Choroid plexus epithelial cell (primary cell): ENCODE measurements around the gene IL22.
A peak's percentile ranks its signal among the peaks of the same experiment; 100 is the strongest.

Experiments
- DNase-seq: peaks from one replicate; pipeline ENCODE4 v3.0.0-alpha.2; 2010; ENCODE audit warnings: low read depth
- H3K4me3 ChIP-seq: 2 replicates; pipeline ENCODE4 v1.5.1; 2011; ENCODE audit warnings: low read depth, mild to moderate bottlenecking, control low read depth, low read length, moderate library complexity
- CTCF ChIP-seq: conservative IDR thresholded peaks from 2 replicates; pipeline ENCODE4 v1.5.1; 2011; ENCODE audit warnings: low read depth, mild to moderate bottlenecking, control low read depth, inconsistent platforms, low read length, moderate library complexity

The IL22 gene

GRCh38 chr12:68233498-68233897 is 19.9 kb downstream of the IL22 start:
- TF ChIP-seq CTCF = no peak
- H3K4me3 ChIP-seq = no peak overlapping the region
- DNase-seq = no peak

- TF ChIP-seq CTCF = no peak
- no peak overlapping the region for H3K4me3 ChIP-seq
- DNase-seq = peak; percentile 11
Observed at GRCh38 chr12:68231691-68232090, 21.7 kb downstream of the IL22 start.

- peak; percentile 11 for DNase-seq
- TF ChIP-seq CTCF = no peak
- H3K4me3 ChIP-seq = no peak overlapping the region
Observed at GRCh38 chr12:68231229-68231628, 22.2 kb downstream of the IL22 start.

GRCh38 chr12:68229956-68230355 is 23.4 kb downstream of the IL22 start:
- TF ChIP-seq CTCF = no peak
- no peak for DNase-seq
- no peak overlapping the region for H3K4me3 ChIP-seq

- TF ChIP-seq CTCF = no peak
- DNase-seq = no peak
- H3K4me3 ChIP-seq = no peak overlapping the region
Observed at GRCh38 chr12:68227356-68227755, 26.0 kb downstream of the IL22 start.

- TF ChIP-seq CTCF = no peak
- DNase-seq = peak; percentile 54
Observed at GRCh38 chr12:68225576-68226476, 27.6 kb downstream of the IL22 start, which contains the start of gene IL26. Gene IL26, minus strand, starts transcription at chr12:68225810. Its CDS starts 54 bp downstream, at chr12:68225756.

More at GRCh38 chr12:68225576-68226476, 27.6 kb downstream of the IL22 start, which contains the start of gene IL26:
- H3K4me3 ChIP-seq = no peak within 1 kb of the TSS
